ENCODE results near the gene KDM4C.

DNA sequence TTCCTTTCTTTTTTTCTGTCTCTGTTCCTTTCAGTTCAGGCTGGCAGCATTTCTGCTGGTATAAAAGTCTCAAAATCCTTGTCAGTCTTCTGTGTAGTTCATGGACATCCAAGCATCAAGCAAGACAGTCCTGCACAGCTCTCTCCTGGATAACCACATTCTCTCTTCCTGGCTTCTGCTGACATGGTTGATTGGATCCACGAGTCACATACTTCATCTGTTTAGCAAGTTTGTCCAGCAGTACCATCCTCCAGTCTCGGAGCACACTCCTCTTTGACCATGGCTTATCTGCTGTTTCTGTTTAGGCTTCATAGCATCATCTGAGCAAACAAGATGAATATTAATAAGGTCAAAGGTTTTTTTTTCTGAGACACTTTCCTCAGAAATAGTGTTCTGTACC, 220.8 kb downstream of the KDM4C start:
- TF ChIP-seq, protein P1, sequence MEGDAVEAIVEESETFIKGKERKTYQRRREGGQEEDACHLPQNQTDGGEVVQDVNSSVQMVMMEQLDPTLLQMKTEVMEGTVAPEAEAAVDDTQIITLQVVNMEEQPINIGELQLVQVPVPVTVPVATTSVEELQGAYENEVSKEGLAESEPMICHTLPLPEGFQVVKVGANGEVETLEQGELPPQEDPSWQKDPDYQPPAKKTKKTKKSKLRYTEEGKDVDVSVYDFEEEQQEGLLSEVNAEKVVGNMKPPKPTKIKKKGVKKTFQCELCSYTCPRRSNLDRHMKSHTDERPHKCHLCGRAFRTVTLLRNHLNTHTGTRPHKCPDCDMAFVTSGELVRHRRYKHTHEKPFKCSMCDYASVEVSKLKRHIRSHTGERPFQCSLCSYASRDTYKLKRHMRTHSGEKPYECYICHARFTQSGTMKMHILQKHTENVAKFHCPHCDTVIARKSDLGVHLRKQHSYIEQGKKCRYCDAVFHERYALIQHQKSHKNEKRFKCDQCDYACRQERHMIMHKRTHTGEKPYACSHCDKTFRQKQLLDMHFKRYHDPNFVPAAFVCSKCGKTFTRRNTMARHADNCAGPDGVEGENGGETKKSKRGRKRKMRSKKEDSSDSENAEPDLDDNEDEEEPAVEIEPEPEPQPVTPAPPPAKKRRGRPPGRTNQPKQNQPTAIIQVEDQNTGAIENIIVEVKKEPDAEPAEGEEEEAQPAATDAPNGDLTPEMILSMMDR (IDR thresholded peaks at IDR 0.05): no peak
- no peak for TF ChIP-seq EZH2phosphoT487 (IDR thresholded peaks at IDR 0.05)

Measured in neural progenitor cell (in vitro differentiated cells).